Heart left ventricle (tissue), 13 donors: Measurements from ENCODE around the gene TMEM272.

Experiments
- POLR2A ChIP-seq, 2 donors: fragments of 450-650 bp; IDR thresholded peaks; one replicate each; pipeline ENCODE4 v1.6.1; 2017; ENCODE audit warnings: antibody characterized with exemption in 2 of 2, mild to moderate bottlenecking in 2 of 2, moderate library complexity in 2 of 2
- TF ChIP-seq, protein P1 (sequence below), 12 donors: fragments of 200-600 bp; sonication (generic) in 4 of 12; IDR thresholded peaks; one replicate each; pipeline versions ENCODE4 v1.5.0 to v1.8.0; 2018 to 2022; ENCODE audit warnings: antibody characterized with exemption in 12 of 12, mild to moderate bottlenecking in 5 of 12
- donor health status: ischemic (EF 13 %, LVEDD 7.1; RV severe dilation, severe dysfunction).
- donor health status: DM: no; HTN: yes; CAD: no.
- donor health status: DM: no; HTN: no; CAD: no.
- donor health status: ischemic (EF 25% LVEDD 6.9; RV normal size, moderate dysfunction).
- donor health status: ischemic (EF 25% LVEDD 5.7; RV mildly dilated, moderate dysfunction).
- donor health status: ischemic (EF 35%, LVEDD 5.7; RV mildly dilated, moderate dysfunction).
- donor health status: nonischemic (EF 11% LVEDD 7.7; RV severe dilation, severe dysfunction).
- donor health status: DM: yes; HTN: yes; CAD: no.
- donor health status: PGD.
- donor health status: ischemic (EF 29% LVEDD 5.4; RV normal size, mild dysfunction).
- donor health status: nonischemic (EF 23%, LVEDD 6.1; RV moderate dilation, normal function).

- TF ChIP-seq, protein P1, sequence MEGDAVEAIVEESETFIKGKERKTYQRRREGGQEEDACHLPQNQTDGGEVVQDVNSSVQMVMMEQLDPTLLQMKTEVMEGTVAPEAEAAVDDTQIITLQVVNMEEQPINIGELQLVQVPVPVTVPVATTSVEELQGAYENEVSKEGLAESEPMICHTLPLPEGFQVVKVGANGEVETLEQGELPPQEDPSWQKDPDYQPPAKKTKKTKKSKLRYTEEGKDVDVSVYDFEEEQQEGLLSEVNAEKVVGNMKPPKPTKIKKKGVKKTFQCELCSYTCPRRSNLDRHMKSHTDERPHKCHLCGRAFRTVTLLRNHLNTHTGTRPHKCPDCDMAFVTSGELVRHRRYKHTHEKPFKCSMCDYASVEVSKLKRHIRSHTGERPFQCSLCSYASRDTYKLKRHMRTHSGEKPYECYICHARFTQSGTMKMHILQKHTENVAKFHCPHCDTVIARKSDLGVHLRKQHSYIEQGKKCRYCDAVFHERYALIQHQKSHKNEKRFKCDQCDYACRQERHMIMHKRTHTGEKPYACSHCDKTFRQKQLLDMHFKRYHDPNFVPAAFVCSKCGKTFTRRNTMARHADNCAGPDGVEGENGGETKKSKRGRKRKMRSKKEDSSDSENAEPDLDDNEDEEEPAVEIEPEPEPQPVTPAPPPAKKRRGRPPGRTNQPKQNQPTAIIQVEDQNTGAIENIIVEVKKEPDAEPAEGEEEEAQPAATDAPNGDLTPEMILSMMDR (IDR thresholded peaks at IDR 0.05): peak in 9 of 12 donors; percentile 2 to 53 (median 29)
- no peak for TF ChIP-seq POLR2A (IDR thresholded peaks at IDR 0.05)
Observed at GRCh38 chr13:51818276-51818675, 26.7 kb downstream of the TMEM272 start.
